ENCODE results near the gene AFM. TPM values are rescaled to one million over a fixed set of nuclear protein-coding genes. Genes with fewer than 3 reads are reported as not detected.

The AFM gene
- total and polyA plus RNA-seq, 2 donors (not counting 3 experiments of a cell fraction or from before 2014, with no cell fraction given): not detected

- dilution Hi-C loops (cut with MboI; ENCODE audit: extremely low pct_ligation_motif_present, low sequenced_read_pairs): no loop called here
- ChIA-PET POLR2A (no interaction called here), CTCF (interaction anchor here (1.2 kb wide), 1 partner anchor 692 kb away, joined by 6 read pairs; no protein-coding TSS in a partner anchor)
- H3K4me3 ChIP-seq (replicated peaks in 1 of 3; ENCODE audit: insufficient read depth in 1 of 3, low read depth in 1 of 3, low read length in 3 of 3): no peak overlapping the region
- no peak overlapping the region for H3K9ac ChIP-seq (replicated peaks; ENCODE audit: extremely low read depth, insufficient read depth, low read length)
- H3K9me1 ChIP-seq (replicated peaks; ENCODE audit: control insufficient read depth, extremely low read depth, insufficient read depth, low read length): no peaks in the 10 kb centered on the region
- DNase-seq (ENCODE audit: low read depth, low spot score) (no peak), FAIRE-seq (no peak)
- H2AFZ ChIP-seq (ENCODE audit: low read depth, low read length): no peak overlapping the region
- no peaks in the 10 kb centered on the region for H3K4me1 ChIP-seq (ENCODE audit: control insufficient read depth, extremely low read depth, insufficient read depth, low read length)
- H3K4me2 ChIP-seq (ENCODE audit: insufficient read depth, low read length): no peak overlapping the region
- no peak overlapping the region for H3K27ac ChIP-seq (ENCODE audit: insufficient read depth, low read depth, low read length)
- no peaks in the 10 kb centered on the region for H4K20me1 ChIP-seq (replicated peaks; ENCODE audit: control insufficient read depth, extremely low read depth, insufficient read depth, low read length)
- H3K36me3 ChIP-seq (ENCODE audit: control insufficient read depth in 2 of 2, extremely low read depth in 1 of 2, insufficient read depth in 2 of 2, low read length in 2 of 2): no peaks in the 10 kb centered on the region
- H3K27me3 ChIP-seq (ENCODE audit: control insufficient read depth in 2 of 2, insufficient read depth in 2 of 2, low read length in 2 of 2): peaks cover 11 to 28% of the 10 kb centered on the region in 2 experiments
- TF ChIP-seq POLR2A (IDR thresholded peaks at IDR 0.05; ENCODE audit: low read depth, low read length) (no peak), POLR2AphosphoS5 (IDR thresholded peaks at IDR 0.05; ENCODE audit: insufficient read depth, low read depth, low read length) (no peak), CTCF (IDR thresholded peaks at IDR 0.05; ENCODE audit: extremely low read depth in 1 of 2, insufficient read depth in 1 of 2, low read depth in 1 of 2, low read length in 2 of 2) (no peak), GATA2 (IDR thresholded peaks at IDR 0.05; ENCODE audit: insufficient read depth, insufficient read length, low read depth, low read length) (no peak), MAX (IDR thresholded peaks at IDR 0.05; ENCODE audit: insufficient read depth, insufficient read length) (no peak), EZH2 (IDR thresholded peaks at IDR 0.05; ENCODE audit: borderline replicate concordance, low read depth, low read length, severe bottlenecking) (no peak), FOS (IDR thresholded peaks at IDR 0.05; ENCODE audit: borderline replicate concordance, insufficient read depth, low read length) (no peak), JUN (IDR thresholded peaks at IDR 0.05; ENCODE audit: borderline replicate concordance, insufficient read depth, insufficient read length, low read depth) (no peak), MYC (IDR thresholded peaks at IDR 0.05; ENCODE audit: low read depth, low read length) (no peak)
- no peaks in the 10 kb centered on the region for H3K9me3 ChIP-seq (replicated peaks; ENCODE audit: control insufficient read depth, insufficient read depth, low read length)
- intact Hi-C loops (cut with micrococcal nuclease): no loop called here
- H3K79me2 ChIP-seq (ENCODE audit: control insufficient read depth, insufficient read depth, low read length): no peaks in the 10 kb centered on the region
- no TSS peak for BruUV-seq (replicated peaks)
Observed at GRCh38 chr4:73442275-73442674, 39.3 kb upstream of the AFM start.

Measured in endothelial cell of umbilical vein (primary cell).